Dedifferentiated amniotic fluid mesenchymal stem cell (primary cell): Measurements from ENCODE around the gene TBC1D22A.
"Not testable (repeated sequence)": the region's sequence is repeated elsewhere in the genome, so short reads cannot be mapped to it uniquely, and the experiment has no call there.

Source experiments
- DNase-seq: peaks from one replicate; pipeline ENCODE4 v3.0.0-alpha.2; 2016; ENCODE audit errors: extremely low spot score

Gene TBC1D22A

GRCh38 chr22:46972256-46972655, 209.8 kb downstream of the TBC1D22A start:
- no peak for DNase-seq

GRCh38 chr22:46972901-46973831, 210.7 kb downstream of the TBC1D22A start:
- DNase-seq: no peak

- DNase-seq: no peak
Measured at GRCh38 chr22:46974077-46974476, 211.6 kb downstream of the TBC1D22A start.

- no peak for DNase-seq
Measured at GRCh38 chr22:46974631-46975585, 212.5 kb downstream of the TBC1D22A start.

GRCh38 chr22:46976143-46976542, 213.7 kb downstream of the TBC1D22A start:
- no peak for DNase-seq

GRCh38 chr22:46976598-46976997, 214.1 kb downstream of the TBC1D22A start:
- DNase-seq: no peak

GRCh38 chr22:46977656-46978343, 215.3 kb downstream of the TBC1D22A start:
- DNase-seq: no peak

GRCh38 chr22:46978668-46979067, 216.2 kb downstream of the TBC1D22A start:
- not testable (repeated sequence) for DNase-seq

- no peak for DNase-seq
Measured at GRCh38 chr22:46979506-46979905, 217.1 kb downstream of the TBC1D22A start.

- no peak for DNase-seq
Measured at GRCh38 chr22:46980392-46980791, 217.9 kb downstream of the TBC1D22A start.

- DNase-seq: no peak
Measured at GRCh38 chr22:46982635-46983034, 220.2 kb downstream of the TBC1D22A start.

GRCh38 chr22:46983046-46983445, 220.6 kb downstream of the TBC1D22A start:
- DNase-seq: no peak

- peak; percentile 22 for DNase-seq
Measured at GRCh38 chr22:46984751-46985506, 222.5 kb downstream of the TBC1D22A start.

- no peak for DNase-seq
Measured at GRCh38 chr22:46985507-46985882, 223.0 kb downstream of the TBC1D22A start.

- DNase-seq: no peak
Measured at GRCh38 chr22:46986788-46987187, 224.3 kb downstream of the TBC1D22A start.

- no peak for DNase-seq
Measured at GRCh38 chr22:46990937-46991550, 228.6 kb downstream of the TBC1D22A start.

- DNase-seq: no peak
Measured at GRCh38 chr22:46991666-46992065, 229.2 kb downstream of the TBC1D22A start.

- DNase-seq: no peak
Measured at GRCh38 chr22:46992121-46992731, 229.8 kb downstream of the TBC1D22A start.

GRCh38 chr22:46993633-46994032, 231.2 kb downstream of the TBC1D22A start:
- no peak for DNase-seq

- no peak for DNase-seq
Measured at GRCh38 chr22:46994265-46994664, 231.8 kb downstream of the TBC1D22A start.
